ENCODE data around the gene PLPP3. TPM values are rescaled to one million over a fixed set of nuclear protein-coding genes. Genes with fewer than 3 reads are reported as not detected.

Gene PLPP3
- total and polyA plus RNA-seq, 2 of the 8 experiments (the other 6 are each of a cell fraction or from before 2014, with no cell fraction given) = 33.2 to 42.0 TPM

- H2BK12ac ChIP-seq (ENCODE audit: low read depth, low read length) = no peak overlapping the region
- H3K56ac ChIP-seq (replicated peaks; ENCODE audit: insufficient read length, low read depth, low read length) = no peak overlapping the region
- H3K4ac ChIP-seq (replicated peaks; ENCODE audit: insufficient read length, low read depth, low read length) = no peak overlapping the region
- peaks cover 0 to 6% (median 0%) of the 10 kb centered on the region in 4 experiments; a peak in 1 of 8 replicates for H3K36me3 ChIP-seq (ENCODE audit: control insufficient read depth in 2 of 4, insufficient read depth in 4 of 4, low read length in 3 of 4)
- no peaks in the 10 kb centered on the region for H3K79me1 ChIP-seq (ENCODE audit: low read depth, low read length)
- CTCF ChIA-PET (ENCODE audit: partially characterized antibody) = interaction anchor here (0.6 to 4.2 kb wide), 13 partner anchors 9 to 167 kb away, joined by 3 to 19 read pairs (median 4); no protein-coding TSS in a partner anchor
- no peak overlapping the region for H2BK5ac ChIP-seq (ENCODE audit: low read depth, low read length)
- H2BK15ac ChIP-seq (ENCODE audit: low read length) = no peak overlapping the region
- no peak overlapping the region for H3K23ac ChIP-seq (ENCODE audit: insufficient read length)
- H2BK20ac ChIP-seq (ENCODE audit: low read length) = no peak overlapping the region
- no peak overlapping the region for H2AFZ ChIP-seq (ENCODE audit: low read length)
- H3K14ac ChIP-seq (ENCODE audit: insufficient read length) = no peak overlapping the region
- no peaks in the 10 kb centered on the region for H3K27me3 ChIP-seq (replicated peaks in 1 of 4; ENCODE audit: control insufficient read depth in 3 of 4, extremely low read depth in 1 of 4, insufficient read depth in 3 of 4, low read length in 3 of 4)
- peaks cover 5 to 18% (median 16%) of the 10 kb centered on the region in 4 experiments; a peak in 6 of 7 replicates for H3K4me1 ChIP-seq (replicated peaks in 1 of 4; ENCODE audit: control insufficient read depth in 3 of 4, insufficient read depth in 4 of 4, low read length in 3 of 4)
- H4K5ac ChIP-seq (ENCODE audit: insufficient read length, low read depth, low read length) = no peak overlapping the region
- POLR2A ChIA-PET (ENCODE audit: partially characterized antibody) = interaction anchor here (1.3 to 4.4 kb wide), 5 partner anchors 9 to 98 kb away, joined by 4 to 30 read pairs (median 11); no protein-coding TSS in a partner anchor
- H3K9me3 ChIP-seq (ENCODE audit: insufficient read depth in 2 of 2, low read depth in 1 of 2, low read length in 1 of 2) = no peaks in the 10 kb centered on the region
- no peak overlapping the region for H3K9ac ChIP-seq (replicated peaks in 1 of 4; ENCODE audit: extremely low read depth in 1 of 4, low read depth in 3 of 4, low read length in 3 of 4)
- no peak overlapping the region for H3K18ac ChIP-seq (ENCODE audit: extremely low read depth, low read length)
- no peak overlapping the region for H4K91ac ChIP-seq (replicated peaks; ENCODE audit: insufficient read length, low read length)
- FAIRE-seq (no peak), DNase-seq (ENCODE audit: low read depth in 1 of 2, low spot score in 2 of 2) (no peak)
- peaks cover 54 to 85% of the 10 kb centered on the region in 2 experiments for H3K79me2 ChIP-seq (ENCODE audit: control insufficient read depth in 1 of 2, insufficient read depth in 2 of 2, low read length in 2 of 2)
- no peak overlapping the region for H2AK5ac ChIP-seq (ENCODE audit: low read depth, low read length)
- peaks cover 6 to 9% of the 10 kb centered on the region in 2 experiments for H4K20me1 ChIP-seq (replicated peaks in 1 of 2; ENCODE audit: control insufficient read depth in 1 of 2, insufficient read depth in 2 of 2, low read length in 2 of 2)
- no peak overlapping the region for H2BK120ac ChIP-seq (replicated peaks; ENCODE audit: low read depth, low read length)
- WGBS, 2 experiments (ENCODE audit: extremely low coverage in 1 of 2, insufficient coverage in 1 of 2, insufficient read length in 1 of 2, insufficient replicate concordance in 2 of 2, low coverage in 1 of 2, low lambda C conversion rate in 2 of 2, missing lambda C conversion rate in 1 of 2) = 33% methylated on average over 3 of the region's 3 CpGs; no CpG with 5 or more reads in 1 of the 2 experiments
- H3K4me3 ChIP-seq (ENCODE audit: extremely low read depth in 1 of 4, insufficient read depth in 2 of 4, low read depth in 3 of 4, low read length in 4 of 4) = peak overlapping the region; percentile 15 to 98 (median 85); a peak in 6 of 8 replicates
- peaks cover 6% of the 10 kb centered on the region for H3K23me2 ChIP-seq (ENCODE audit: low read depth, low read length)
- H3K4me2 ChIP-seq (ENCODE audit: insufficient read depth in 1 of 2, low read depth in 2 of 2, low read length in 2 of 2) = peak overlapping the region; percentile 77
- TF ChIP-seq ASH2L (IDR thresholded peaks at IDR 0.05; ENCODE audit: low read length) (no peak), CEBPB (IDR thresholded peaks at IDR 0.05; ENCODE audit: low read depth, low read length) (no peak), E2F6 (IDR thresholded peaks at IDR 0.05) (no peak), RNF2 (IDR thresholded peaks at IDR 0.05; ENCODE audit: borderline replicate concordance, low read depth, low read length, missing control alignments, poor library complexity, severe bottlenecking) (no peak), RBBP5 (IDR thresholded peaks at IDR 0.05; ENCODE audit: borderline replicate concordance, low read depth, low read length) (no peak), SIRT6 (IDR thresholded peaks at IDR 0.05; ENCODE audit: low read length) (no peak), SUZ12 (IDR thresholded peaks at IDR 0.05; ENCODE audit: low read length) (no peak), CBX5 (IDR thresholded peaks at IDR 0.05; ENCODE audit: low read depth, low read length) (no peak), RFX5 (IDR thresholded peaks at IDR 0.05; ENCODE audit: borderline replicate concordance, low read depth, low read length) (no peak), KDM1A (IDR thresholded peaks at IDR 0.05; ENCODE audit: borderline replicate concordance, low read length) (no peak), GABPA (IDR thresholded peaks at IDR 0.05; ENCODE audit: borderline replicate concordance, insufficient read depth, low read length) (no peak)
- H4K8ac ChIP-seq (ENCODE audit: extremely low read depth, insufficient read depth, low read length) = no peak overlapping the region
- no peak overlapping the region for H3K27ac ChIP-seq (ENCODE audit: low read depth, low read length)
Measured at GRCh38 chr1:56575865-56576264, 3.5 kb downstream of the PLPP3 start.

All from H1 (cell line).